Peyer's patch (tissue), 4 donors: Measurements from ENCODE around the gene CASP12. TPM values are rescaled to one million over a fixed set of nuclear protein-coding genes. Genes with fewer than 3 reads are reported as not detected.

Experiments
- DNase-seq, 3 donors: peaks; one replicate each; pipeline ENCODE4 v3.0.0-alpha.2; 2017 to 2019
- H3K27ac ChIP-seq, 4 donors: fragments of 200-600 bp; sonication (generic); one replicate each; pipeline ENCODE4 v1.5.1; 2016 to 2019
- H3K27me3 ChIP-seq, 2 donors: fragments of 200-600 bp; sonication (generic); one replicate each; pipeline ENCODE4 v1.5.1; 2019
- H3K36me3 ChIP-seq, 3 donors: fragments of 200-600 bp; sonication (generic); one replicate each; pipeline ENCODE4 v1.5.1; 2016 to 2019
- H3K4me1 ChIP-seq, 4 donors: fragments of 200-600 bp; sonication (generic); one replicate each; pipeline ENCODE4 v1.5.1; 2016 to 2019
- H3K4me3 ChIP-seq, 4 donors: fragments of 200-600 bp; sonication (generic); 1 replicate in 3 of 4; 2 replicates in 1 of 4; pipeline ENCODE4 v1.5.1; 2016 to 2019; ENCODE audit warnings: mild to moderate bottlenecking in 1 of 4
- H3K9me3 ChIP-seq, 4 donors: fragments of 200-600 bp; sonication (generic); one replicate each; pipeline ENCODE4 v1.5.1; 2016 to 2019; ENCODE audit warnings: mild to moderate bottlenecking in 1 of 4
- CTCF ChIP-seq, 6 experiments: fragments of 450-650 bp in 4 of 6; fragments of 200-600 bp in 2 of 6; sonication (generic) in 1 of 6; IDR thresholded peaks; one replicate each; pipeline ENCODE4 v1.5.1; 2017 to 2019; ENCODE audit warnings: antibody characterized with exemption in 6 of 6, mild to moderate bottlenecking in 3 of 6, moderate library complexity in 1 of 6
- POLR2A ChIP-seq, 2 donors: fragments of 450-650 bp; IDR thresholded peaks; one replicate each; pipeline ENCODE4 v1.5.1; 2017; ENCODE audit warnings: antibody characterized with exemption in 2 of 2, mild to moderate bottlenecking in 2 of 2, moderate library complexity in 2 of 2
- total RNA-seq, 4 donors: library from RNA; depleted of rRNA; stranded (reverse); fragments of >200 nt; gene quantifications; one replicate each; pipeline ENCODE4 v1.1.0, GENCODE V29; 2016

Gene CASP12
- total RNA-seq, 4 donors from 2014 or later: 1.3 TPM; not detected in 3

GRCh38 chr11:104858882-104859775 is 39.1 kb downstream of the CASP12 start:
- peak in 2 of 3 donors; percentile 53 to 55 for DNase-seq
- Histone ChIP-seq H3K4me1 (no peaks in the 10 kb centered on the region), H3K27me3 (no peaks in the 10 kb centered on the region), H3K9me3 (no peaks in the 10 kb centered on the region), H3K36me3 (no peaks in the 10 kb centered on the region), H3K4me3 (no peak overlapping the region), H3K27ac (peak overlapping the region in 3 of 4 donors; percentile 18 to 59 (median 52))
- TF ChIP-seq CTCF (IDR thresholded peaks at IDR 0.05) (no peak), POLR2A (IDR thresholded peaks at IDR 0.05) (no peak)

GRCh38 chr11:104856607-104857006 is 41.7 kb downstream of the CASP12 start:
- Histone ChIP-seq H3K36me3 (no peaks in the 10 kb centered on the region), H3K27ac (no peak overlapping the region), H3K27me3 (no peaks in the 10 kb centered on the region), H3K4me3 (no peak overlapping the region), H3K4me1 (no peaks in the 10 kb centered on the region), H3K9me3 (no peaks in the 10 kb centered on the region)
- no peak for TF ChIP-seq CTCF (IDR thresholded peaks at IDR 0.05)
- no peak for TF ChIP-seq POLR2A (IDR thresholded peaks at IDR 0.05)
- no peak for DNase-seq

DNA sequence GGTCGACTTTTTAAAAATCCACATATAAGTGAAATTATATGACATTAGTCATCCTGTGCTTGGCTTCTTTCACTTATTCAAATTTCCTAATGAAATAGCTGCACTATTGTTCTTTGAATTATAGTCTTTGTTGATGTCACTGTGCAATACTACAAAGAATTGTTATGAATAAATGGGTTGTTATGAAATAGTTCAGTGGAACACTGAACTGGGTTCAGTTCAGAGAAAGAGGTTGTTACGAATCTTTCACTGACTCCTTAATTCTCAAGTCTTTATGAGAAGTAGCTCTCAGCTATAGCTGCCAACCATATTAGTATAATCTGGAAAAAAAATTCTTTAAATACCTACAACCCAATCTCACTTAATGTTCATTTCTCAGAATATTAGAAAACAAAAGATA is 42.3 kb downstream of the CASP12 start:
- no peak overlapping the region for H3K27ac ChIP-seq
- no peak overlapping the region for H3K4me3 ChIP-seq
- DNase-seq: no peak
- H3K9me3 ChIP-seq: no peaks in the 10 kb centered on the region
- H3K36me3 ChIP-seq: no peaks in the 10 kb centered on the region
- H3K4me1 ChIP-seq: no peaks in the 10 kb centered on the region
- no peaks in the 10 kb centered on the region for H3K27me3 ChIP-seq
- TF ChIP-seq POLR2A (IDR thresholded peaks at IDR 0.05): no peak
- no peak for TF ChIP-seq CTCF (IDR thresholded peaks at IDR 0.05)

DNA sequence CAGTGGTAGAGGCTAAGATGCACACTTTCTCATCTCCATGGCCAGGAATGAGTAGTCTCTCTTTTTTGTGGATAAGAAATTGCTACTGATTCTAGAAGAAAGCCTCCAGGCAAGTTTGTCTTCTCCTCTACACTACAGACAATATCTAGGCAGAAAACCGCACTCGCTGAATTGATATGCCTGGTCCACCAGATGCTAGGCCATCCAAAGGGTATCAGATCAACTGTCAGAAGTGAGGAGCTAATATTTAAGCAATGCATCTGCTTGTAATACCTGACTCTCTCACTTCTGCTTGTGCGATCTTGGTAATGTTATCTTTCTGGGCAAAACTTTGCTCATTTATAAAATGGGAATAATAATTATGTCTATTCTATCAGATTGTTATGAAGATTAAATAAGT is 45.0 kb downstream of the CASP12 start:
- no peak for TF ChIP-seq CTCF (IDR thresholded peaks at IDR 0.05)
- TF ChIP-seq POLR2A (IDR thresholded peaks at IDR 0.05): no peak
- no peak for DNase-seq
- no peak overlapping the region for H3K4me3 ChIP-seq
- H3K27ac ChIP-seq: no peak overlapping the region
- no peaks in the 10 kb centered on the region for H3K4me1 ChIP-seq
- H3K36me3 ChIP-seq: no peaks in the 10 kb centered on the region
- no peaks in the 10 kb centered on the region for H3K9me3 ChIP-seq
- H3K27me3 ChIP-seq: no peaks in the 10 kb centered on the region

- H3K27me3 ChIP-seq: no peaks in the 10 kb centered on the region
- no peak for TF ChIP-seq POLR2A (IDR thresholded peaks at IDR 0.05)
- TF ChIP-seq CTCF (IDR thresholded peaks at IDR 0.05): no peak
- no peak overlapping the region for H3K27ac ChIP-seq
- no peaks in the 10 kb centered on the region for H3K36me3 ChIP-seq
- no peak overlapping the region for H3K4me3 ChIP-seq
- no peak for DNase-seq
- no peaks in the 10 kb centered on the region for H3K4me1 ChIP-seq
- no peaks in the 10 kb centered on the region for H3K9me3 ChIP-seq
These were observed 45.4 kb downstream of the CASP12 start for GRCh38 chr11:104852811-104853210.
